GM12872 (cell line): ENCODE results near the gene SLC66A2.

ENCODE experiments used
- TF ChIP-seq, protein P1 (sequence below): IDR thresholded peaks from 3 replicates; pipeline ENCODE4 v1.5.1; 2011; ENCODE audit warnings: low read depth, mild to moderate bottlenecking, low read length, moderate library complexity; ENCODE audit not compliant: insufficient read depth

The SLC66A2 gene

DNA sequence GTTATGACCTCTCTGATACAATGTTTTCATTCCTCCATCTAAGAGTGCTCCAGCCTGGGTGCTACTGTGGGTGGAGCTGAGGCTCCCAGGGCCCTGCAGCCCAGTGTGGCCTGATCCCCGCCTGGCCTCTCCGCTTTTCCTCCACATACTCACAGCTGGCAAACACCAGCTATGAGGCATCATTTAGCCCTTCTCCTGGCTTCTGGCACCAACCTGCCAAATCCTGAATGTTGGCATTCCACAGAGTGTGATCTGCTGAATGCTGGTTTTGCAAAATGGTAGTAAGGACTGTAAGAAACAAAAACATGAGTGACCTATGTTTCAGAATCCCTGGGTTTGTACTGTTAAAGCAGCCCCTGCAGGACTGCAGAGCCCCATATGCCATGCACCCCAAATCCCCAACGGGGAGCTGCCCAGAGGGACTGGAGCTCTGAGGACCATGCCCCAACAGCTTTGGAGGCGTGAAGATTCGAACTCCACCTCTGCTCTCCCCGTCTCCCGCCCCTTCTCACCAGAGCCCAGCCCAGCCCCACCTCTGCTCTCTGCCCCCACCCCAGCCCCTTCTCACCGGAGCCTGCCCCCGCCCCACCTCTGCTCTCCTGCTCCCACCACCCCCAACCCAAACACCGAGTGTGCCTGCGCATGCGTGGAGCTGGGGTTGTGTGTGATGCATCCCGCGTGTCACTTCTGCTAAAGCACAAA is 4.2 kb downstream of the SLC66A2 start:
- TF ChIP-seq, protein P1, sequence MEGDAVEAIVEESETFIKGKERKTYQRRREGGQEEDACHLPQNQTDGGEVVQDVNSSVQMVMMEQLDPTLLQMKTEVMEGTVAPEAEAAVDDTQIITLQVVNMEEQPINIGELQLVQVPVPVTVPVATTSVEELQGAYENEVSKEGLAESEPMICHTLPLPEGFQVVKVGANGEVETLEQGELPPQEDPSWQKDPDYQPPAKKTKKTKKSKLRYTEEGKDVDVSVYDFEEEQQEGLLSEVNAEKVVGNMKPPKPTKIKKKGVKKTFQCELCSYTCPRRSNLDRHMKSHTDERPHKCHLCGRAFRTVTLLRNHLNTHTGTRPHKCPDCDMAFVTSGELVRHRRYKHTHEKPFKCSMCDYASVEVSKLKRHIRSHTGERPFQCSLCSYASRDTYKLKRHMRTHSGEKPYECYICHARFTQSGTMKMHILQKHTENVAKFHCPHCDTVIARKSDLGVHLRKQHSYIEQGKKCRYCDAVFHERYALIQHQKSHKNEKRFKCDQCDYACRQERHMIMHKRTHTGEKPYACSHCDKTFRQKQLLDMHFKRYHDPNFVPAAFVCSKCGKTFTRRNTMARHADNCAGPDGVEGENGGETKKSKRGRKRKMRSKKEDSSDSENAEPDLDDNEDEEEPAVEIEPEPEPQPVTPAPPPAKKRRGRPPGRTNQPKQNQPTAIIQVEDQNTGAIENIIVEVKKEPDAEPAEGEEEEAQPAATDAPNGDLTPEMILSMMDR = no peak

DNA sequence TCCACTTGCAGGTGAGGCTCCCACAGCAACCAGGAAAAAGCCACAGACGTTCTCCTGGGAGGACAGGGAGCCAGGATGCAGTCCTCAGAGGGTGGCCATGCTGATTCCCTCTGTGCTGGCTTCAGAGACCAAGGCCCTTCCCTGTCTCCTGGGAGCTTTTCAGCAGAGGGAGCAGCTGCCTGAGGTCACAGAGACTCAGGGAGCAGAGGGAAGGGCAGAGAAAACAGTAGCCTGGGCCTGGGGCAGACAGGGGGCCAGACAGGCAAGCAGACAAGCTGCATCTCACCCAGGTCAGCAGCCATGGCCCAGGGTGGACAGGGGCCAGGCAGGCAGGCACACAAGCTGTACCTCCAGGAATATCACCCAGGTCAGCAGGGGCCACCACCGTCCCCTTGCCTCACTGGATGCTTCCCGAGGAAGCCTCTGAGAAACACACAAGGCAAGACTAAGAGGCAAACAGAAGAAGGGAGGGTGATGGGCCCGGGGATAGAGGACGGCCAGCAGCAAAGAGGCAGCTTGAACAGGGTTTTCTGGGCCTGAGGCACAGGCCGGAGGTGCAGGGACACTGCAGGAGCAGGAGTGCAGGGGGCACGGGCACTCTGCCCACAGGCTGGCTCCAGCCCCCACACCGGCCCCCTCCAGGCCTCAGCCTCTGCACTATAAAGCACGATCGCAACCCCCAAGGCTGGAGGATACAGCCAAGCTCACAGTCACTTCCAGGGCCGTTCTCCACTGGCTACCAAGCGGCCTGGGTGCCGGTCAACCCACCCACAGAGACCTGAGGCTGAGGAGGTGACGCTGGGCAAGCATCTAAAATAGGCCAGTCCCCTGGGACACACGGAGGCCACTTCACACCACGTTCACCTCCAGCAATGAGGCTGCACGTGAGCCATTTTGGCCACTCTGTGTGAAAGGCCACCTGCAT is 6.1 kb downstream of the SLC66A2 start:
- TF ChIP-seq, protein P1 = no peak

DNA sequence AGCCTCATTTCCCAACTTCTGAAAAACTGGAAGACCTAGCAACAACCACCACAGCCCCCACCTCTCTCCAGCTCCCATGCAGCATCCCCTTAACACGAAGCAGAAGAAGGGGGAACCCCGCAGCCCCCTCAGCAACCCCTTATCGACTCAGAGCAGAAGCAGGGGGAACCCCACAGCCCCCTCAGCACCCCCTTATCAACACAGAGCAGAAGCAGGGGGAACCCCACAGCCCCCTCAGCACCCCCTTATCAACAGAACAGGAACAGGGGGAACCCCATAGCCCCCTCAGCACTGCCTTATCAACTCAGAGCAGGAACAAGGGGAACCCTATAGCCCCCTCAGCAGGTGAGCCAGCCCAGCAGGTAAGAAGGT is 6.7 kb downstream of the SLC66A2 start:
- TF ChIP-seq, protein P1 = no peak

DNA sequence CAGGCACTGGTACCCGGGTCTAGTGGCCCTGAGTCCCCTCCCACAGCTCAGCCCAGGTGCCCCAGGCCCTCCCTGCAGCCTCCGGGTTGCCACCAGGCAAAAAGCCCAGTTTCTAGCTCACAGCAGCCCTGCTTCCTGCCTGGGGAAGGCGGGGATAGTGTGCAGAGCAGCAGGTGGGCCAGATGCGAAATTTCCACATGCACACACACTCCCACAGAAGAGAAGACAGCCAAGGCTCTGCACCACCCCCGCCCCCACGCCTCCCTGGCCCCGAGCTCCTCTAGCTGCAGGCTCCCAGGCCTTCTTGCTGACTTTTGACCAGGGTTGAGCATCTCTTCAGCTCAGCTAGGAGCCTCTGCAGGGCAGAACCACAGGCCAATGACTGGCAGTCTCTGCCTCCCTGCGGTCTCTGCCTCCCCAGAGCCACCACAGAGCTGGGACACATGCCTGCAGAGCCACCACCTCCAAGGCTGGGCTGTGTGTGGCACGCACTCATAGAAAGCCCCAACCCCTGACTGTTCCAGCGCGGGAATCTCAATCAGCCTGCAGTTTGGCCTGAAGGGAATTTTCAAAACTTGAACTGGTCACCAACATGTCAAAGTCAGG is 7.2 kb downstream of the SLC66A2 start:
- TF ChIP-seq, protein P1 = no peak

DNA sequence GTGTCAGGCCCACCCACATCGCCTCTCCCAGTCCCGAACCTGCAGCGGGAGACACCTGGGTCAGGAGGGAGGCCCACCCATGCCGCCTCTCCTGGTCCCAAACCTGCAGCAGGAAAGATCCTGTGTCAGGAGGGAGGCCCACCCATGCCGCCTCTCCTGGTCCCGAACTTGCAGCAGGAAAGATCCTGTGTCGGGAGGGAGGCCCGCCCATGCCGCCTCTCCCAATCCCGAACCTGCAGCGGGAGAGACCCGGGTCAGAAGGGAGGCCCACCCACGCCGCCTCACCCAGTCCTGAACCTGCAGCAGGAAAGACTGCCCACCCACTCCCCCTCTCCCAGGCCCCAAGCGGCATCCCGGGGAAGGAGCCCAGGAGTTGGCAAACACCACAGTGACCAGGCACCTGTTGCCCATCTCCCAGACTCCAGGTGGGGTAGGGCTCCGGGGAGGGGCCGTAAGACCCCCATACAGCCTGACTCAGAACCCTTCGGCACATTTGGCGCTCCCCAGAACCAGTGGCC is 7.8 kb downstream of the SLC66A2 start:
- TF ChIP-seq, protein P1 = no peak

DNA sequence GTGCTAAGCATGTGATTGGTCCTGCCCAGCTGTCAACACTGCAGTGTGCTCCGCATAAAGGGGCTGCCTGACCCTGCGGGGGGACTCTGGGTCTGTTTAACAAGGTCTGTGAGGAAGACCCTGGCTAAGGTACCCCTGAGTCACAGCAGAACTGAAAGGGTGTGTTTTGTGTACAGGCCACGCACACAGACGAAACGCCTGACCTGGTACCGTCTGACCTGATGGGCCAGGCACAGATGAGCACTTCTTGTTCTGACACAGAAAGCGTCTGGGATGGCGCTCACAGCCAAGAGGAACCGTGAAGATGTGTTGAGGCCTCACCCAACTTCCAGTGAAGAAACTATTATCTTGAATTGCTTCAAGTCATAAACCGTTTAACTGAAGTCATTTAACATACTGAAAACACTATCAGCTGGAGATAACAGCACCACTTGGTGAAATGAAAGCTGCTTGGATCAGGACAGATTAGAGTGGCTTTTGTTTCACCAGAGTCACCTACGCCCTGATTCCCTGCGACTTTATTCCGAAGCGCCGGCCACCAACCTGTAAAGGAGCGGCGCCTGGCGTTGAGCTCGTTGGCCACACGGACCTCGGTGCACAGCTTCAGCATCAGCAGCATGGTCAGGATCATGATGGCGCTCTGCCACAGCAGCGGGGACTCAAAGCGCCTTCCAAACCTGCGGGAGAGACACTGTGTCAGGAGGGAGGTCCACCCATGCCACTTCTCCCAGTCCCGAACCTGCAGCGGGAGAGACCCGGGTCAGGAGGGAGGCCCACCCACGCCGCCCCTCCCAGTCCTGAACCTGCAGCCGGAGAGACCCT is 8.5 kb downstream of the SLC66A2 start:
- TF ChIP-seq, protein P1 = no peak
